Activated CD4-positive, alpha-beta T cell treated with anti-CD3 and anti-CD28 coated beads, Interleukin-2, amount 50 U/mL, for 1 hour (primary cell): ENCODE results near the gene CACTIN.
A peak's percentile ranks its signal among the peaks of the same experiment; 100 is the strongest.
"Not testable (repeated sequence)": the region's sequence is repeated elsewhere in the genome, so short reads cannot be mapped to it uniquely, and the experiment has no call there.

ENCODE experiments used
- DNase-seq: peaks from one replicate; pipeline ENCODE4 v3.0.0-alpha.2; 2020

CACTIN gene

GRCh38 chr19:3661284-3662238, 35.0 kb upstream of the CACTIN start:
- no peak for DNase-seq

GRCh38 chr19:3660493-3661219, 34.1 kb upstream of the CACTIN start:
- DNase-seq: no peak

- no peak for DNase-seq
These were observed 33.1 kb upstream of the CACTIN start for GRCh38 chr19:3659746-3660112.

- DNase-seq: no peak
These were observed 32.5 kb upstream of the CACTIN start for GRCh38 chr19:3658870-3659745.

GRCh38 chr19:3658004-3658869, 31.6 kb upstream of the CACTIN start:
- DNase-seq: no peak

- DNase-seq: no peak
These were observed 30.8 kb upstream of the CACTIN start for GRCh38 chr19:3657395-3657769.

DNA sequence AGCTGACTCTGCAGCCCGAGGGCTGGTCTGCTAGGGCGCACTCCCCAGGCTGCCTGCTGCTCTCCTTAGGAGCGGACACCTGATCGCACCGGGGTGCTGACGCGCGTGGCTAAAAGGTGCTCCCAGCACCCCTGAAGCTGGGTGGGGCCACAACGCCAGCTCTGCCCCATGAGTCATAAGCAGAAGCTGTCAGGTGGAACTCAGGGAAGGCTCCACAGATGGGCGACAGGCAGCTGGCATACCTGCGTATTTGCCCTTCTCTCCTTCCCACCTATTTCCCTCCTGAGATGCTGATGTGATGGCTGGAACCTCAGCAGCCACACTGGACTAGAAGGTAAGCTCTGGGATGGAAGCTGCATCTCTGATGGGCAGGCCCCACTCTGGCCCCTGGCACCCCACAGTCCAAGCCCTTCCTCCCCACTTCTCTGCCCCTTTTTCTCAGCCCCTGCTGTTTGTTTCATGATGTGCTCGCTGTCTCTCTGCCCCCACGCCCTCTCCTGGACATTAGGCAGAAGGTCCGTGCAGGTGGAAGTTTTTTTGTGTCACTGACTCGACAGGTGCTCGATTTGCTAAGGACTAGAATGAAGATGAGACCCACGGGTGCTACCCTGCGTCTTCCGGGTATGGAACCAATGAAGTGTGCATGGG, 30.3 kb upstream of the CACTIN start:
- no peak for DNase-seq

- DNase-seq: no peak
These were observed 29.6 kb upstream of the CACTIN start for GRCh38 chr19:3656073-3656746.

GRCh38 chr19:3655402-3656072, 28.9 kb upstream of the CACTIN start:
- no peak for DNase-seq

DNA sequence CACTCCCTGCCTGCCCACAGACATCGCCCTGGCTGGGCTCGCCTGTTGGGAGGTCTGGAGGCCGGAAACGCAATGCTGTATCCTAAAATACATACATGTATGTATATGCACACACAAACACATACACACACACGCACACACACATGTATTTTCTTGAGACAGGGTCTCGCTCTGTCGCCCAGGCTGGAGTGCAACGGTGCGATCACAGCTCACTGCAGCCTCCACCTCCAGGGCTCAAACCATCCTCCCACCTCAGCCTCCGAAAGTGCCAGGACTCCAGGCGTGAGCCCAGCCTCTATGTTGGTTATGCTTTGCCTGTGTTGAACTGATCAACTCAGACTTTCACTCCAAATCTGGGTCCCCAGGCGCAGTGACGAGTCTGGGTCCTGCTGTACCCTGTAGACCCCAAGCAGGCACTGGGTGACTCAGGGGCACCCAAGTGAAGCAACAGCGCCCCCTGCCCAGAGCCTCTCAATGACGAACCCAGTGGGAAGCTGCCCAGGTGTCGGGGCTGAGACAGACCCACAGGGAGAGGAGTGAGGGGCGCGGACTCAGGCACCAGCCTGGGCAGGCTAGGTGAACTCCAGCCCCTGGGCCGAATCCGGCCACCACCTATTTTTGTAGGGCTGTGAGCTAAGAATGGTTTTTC, 27.4 kb upstream of the CACTIN start:
- DNase-seq: peak; percentile 13

- DNase-seq: no peak
These were observed 26.6 kb upstream of the CACTIN start for GRCh38 chr19:3653081-3653795.

DNA sequence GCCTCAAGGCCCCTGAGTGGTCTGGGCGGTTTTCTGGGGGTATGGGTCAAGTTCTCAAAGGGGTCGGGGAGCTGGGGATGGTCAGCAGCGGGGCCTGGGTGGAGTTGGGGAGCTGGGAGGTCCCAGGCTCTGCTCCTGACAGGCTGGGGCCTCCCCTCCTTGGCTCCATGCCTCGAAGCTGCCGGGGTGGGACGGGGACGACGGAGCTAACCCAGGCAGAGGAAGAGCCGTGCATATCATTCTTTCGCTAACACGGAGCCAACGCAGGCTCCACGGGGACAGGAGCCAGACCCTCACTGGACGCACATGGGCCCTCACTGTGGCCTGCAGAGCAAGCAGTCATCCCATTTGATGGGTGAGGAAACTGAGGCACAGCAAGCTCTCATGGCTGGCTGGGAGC, 25.8 kb upstream of the CACTIN start:
- DNase-seq: no peak

- no peak for DNase-seq
These were observed 25.1 kb upstream of the CACTIN start for GRCh38 chr19:3651684-3652083.

GRCh38 chr19:3649888-3650287, 23.3 kb upstream of the CACTIN start:
- no peak for DNase-seq

- no peak for DNase-seq
These were observed 21.7 kb upstream of the CACTIN start for GRCh38 chr19:3648037-3648905.

DNA sequence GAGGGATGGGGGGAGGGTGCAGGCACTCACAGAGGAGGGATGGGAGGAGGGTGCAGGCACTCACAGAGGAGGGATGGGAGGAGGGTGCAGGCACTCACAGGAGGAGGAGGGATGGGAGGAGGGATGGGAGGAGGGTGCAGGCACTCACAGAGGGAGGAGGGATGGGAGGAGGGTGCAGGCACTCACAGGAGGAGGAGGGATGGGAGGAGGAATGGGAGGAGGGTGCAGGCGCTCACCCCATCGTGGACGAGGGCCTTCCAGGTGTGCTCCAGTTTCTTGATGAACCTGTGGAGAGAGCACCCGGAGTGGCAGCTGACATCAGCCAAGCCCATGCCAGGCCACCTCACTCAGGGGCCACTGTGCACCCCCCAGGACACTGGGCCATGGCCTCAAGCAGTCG, 20.5 kb upstream of the CACTIN start:
- not testable (repeated sequence) for DNase-seq

DNA sequence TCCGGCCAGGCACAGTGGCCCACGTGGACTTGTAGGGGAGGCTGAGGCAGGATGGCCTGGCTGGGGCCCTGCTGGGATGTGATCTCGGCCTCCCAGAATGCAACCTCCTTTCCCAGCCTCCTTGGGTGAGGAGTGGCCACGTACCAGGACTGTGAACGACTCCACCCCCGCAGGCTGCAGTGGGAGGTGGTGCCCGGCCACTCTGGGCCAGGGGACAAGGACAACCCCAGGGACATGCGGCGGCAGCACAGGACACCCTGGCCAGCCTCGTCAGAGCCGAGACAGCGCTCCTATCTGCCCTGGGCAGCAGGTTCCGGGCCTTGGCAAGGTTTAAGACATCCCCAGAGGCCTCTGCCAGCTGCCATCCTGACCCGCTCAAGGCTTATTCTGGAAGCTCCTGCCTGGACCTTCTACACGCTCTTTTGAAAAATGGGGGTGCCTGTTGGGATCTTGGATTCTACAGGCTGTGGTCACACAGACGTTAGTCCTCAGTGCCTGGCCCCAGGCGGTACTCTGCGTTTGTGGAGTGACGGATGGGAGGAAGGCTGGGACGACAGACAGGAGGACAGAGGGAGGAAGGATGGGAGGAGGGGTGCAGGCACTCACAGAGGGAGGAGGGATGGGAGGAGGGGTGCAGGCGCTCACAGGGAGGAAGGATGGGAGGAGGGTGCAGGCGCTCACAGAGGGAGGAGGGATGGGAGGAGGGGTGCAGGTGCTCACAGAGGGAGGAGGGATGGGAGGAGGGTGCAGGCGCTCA, 19.9 kb upstream of the CACTIN start:
- DNase-seq: no peak
